ENCODE data around the gene MYCBP. TPM values are rescaled to one million over a fixed set of nuclear protein-coding genes. Genes with fewer than 3 reads are reported as not detected.

Gene MYCBP
- total and polyA plus RNA-seq, 2 of the 8 experiments (the other 6 are each of a cell fraction or from before 2014, with no cell fraction given) = 22.4 to 38.2 TPM

DNA sequence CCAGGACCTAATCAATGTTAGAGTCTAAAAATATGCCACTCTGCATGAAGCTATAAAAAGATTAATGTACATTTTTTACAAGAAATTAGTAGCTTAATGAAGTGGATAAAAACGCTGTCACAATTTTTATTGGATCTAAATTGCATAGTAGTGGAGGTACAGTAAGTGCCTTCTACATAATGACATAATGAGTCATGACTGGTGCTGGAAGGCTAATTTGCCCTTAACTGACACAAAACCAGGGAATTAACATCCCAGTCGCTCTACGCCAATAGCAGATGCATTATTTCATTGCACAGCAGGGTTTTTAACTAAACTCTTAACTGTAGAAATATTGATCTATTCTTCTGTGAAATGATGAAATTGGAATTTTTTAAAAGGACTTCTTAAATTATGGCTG lies 46.9 kb downstream of the MYCBP start:
- Histone ChIP-seq H3K23ac (ENCODE audit: insufficient read length) (no peak overlapping the region), H2AK5ac (ENCODE audit: low read depth, low read length) (no peak overlapping the region), H2BK12ac (ENCODE audit: low read depth, low read length) (no peak overlapping the region), H3K4me2 (ENCODE audit: insufficient read depth in 1 of 2, low read depth in 2 of 2, low read length in 2 of 2) (no peak overlapping the region), H3K4ac (replicated peaks; ENCODE audit: insufficient read length, low read depth, low read length) (no peak overlapping the region), H4K20me1 (replicated peaks in 1 of 2; ENCODE audit: control insufficient read depth in 1 of 2, insufficient read depth in 2 of 2, low read length in 2 of 2) (no peaks in the 10 kb centered on the region), H3K56ac (replicated peaks; ENCODE audit: insufficient read length, low read depth, low read length) (no peak overlapping the region), H3K14ac (ENCODE audit: insufficient read length) (no peak overlapping the region), H3K4me3 (ENCODE audit: extremely low read depth in 1 of 4, insufficient read depth in 2 of 4, low read depth in 3 of 4, low read length in 4 of 4) (no peak overlapping the region), H3K18ac (ENCODE audit: extremely low read depth, low read length) (no peak overlapping the region), H3K9ac (replicated peaks in 1 of 4; ENCODE audit: extremely low read depth in 1 of 4, low read depth in 3 of 4, low read length in 3 of 4) (no peak overlapping the region), H3K4me1 (replicated peaks in 1 of 4; ENCODE audit: control insufficient read depth in 3 of 4, insufficient read depth in 4 of 4, low read length in 3 of 4) (no peaks in the 10 kb centered on the region), H3K27me3 (replicated peaks in 1 of 4; ENCODE audit: control insufficient read depth in 3 of 4, extremely low read depth in 1 of 4, insufficient read depth in 3 of 4, low read length in 3 of 4) (no peaks in the 10 kb centered on the region; a peak in 1 of 7 replicates), H3K27ac (ENCODE audit: low read depth, low read length) (no peak overlapping the region), H4K5ac (ENCODE audit: insufficient read length, low read depth, low read length) (no peak overlapping the region), H2BK15ac (ENCODE audit: low read length) (no peak overlapping the region), H4K8ac (ENCODE audit: extremely low read depth, insufficient read depth, low read length) (no peak overlapping the region), H2BK120ac (replicated peaks; ENCODE audit: low read depth, low read length) (no peak overlapping the region), H3K79me2 (ENCODE audit: control insufficient read depth in 1 of 2, insufficient read depth in 2 of 2, low read length in 2 of 2) (no peaks in the 10 kb centered on the region), H2BK20ac (ENCODE audit: low read length) (no peak overlapping the region), H2AFZ (ENCODE audit: low read length) (no peak overlapping the region), H4K91ac (replicated peaks; ENCODE audit: insufficient read length, low read length) (no peak overlapping the region), H2BK5ac (ENCODE audit: low read depth, low read length) (no peak overlapping the region), H3K79me1 (ENCODE audit: low read depth, low read length) (no peaks in the 10 kb centered on the region), H3K23me2 (ENCODE audit: low read depth, low read length) (no peaks in the 10 kb centered on the region), H3K9me3 (ENCODE audit: insufficient read depth in 2 of 2, low read depth in 1 of 2, low read length in 1 of 2) (no peaks in the 10 kb centered on the region), H3K36me3 (ENCODE audit: control insufficient read depth in 2 of 4, insufficient read depth in 4 of 4, low read length in 3 of 4) (no peaks in the 10 kb centered on the region)
- 80% methylated on average over 3 of the region's 3 CpGs; no CpG with 5 or more reads in 1 of the 2 experiments for WGBS, 2 experiments (ENCODE audit: extremely low coverage in 1 of 2, insufficient coverage in 1 of 2, insufficient read length in 1 of 2, insufficient replicate concordance in 2 of 2, low coverage in 1 of 2, low lambda C conversion rate in 2 of 2, missing lambda C conversion rate in 1 of 2)
- CTCF ChIA-PET (ENCODE audit: partially characterized antibody) = interaction anchor here (1.2 to 8.1 kb wide), 5 partner anchors 7 to 251 kb away, joined by 3 to 71 read pairs (median 14); no protein-coding TSS in a partner anchor
- DNase-seq (ENCODE audit: low read depth in 1 of 2, low spot score in 2 of 2) (no peak), FAIRE-seq (no peak)
- POLR2A ChIA-PET (ENCODE audit: partially characterized antibody) = no interaction called here
- TF ChIP-seq FOSL1 (IDR thresholded peaks at IDR 0.05; ENCODE audit: insufficient read depth, low read depth, low read length) (no peak), JUND (IDR thresholded peaks at IDR 0.05; ENCODE audit: low read length) (no peak), EZH2 (IDR thresholded peaks at IDR 0.05; ENCODE audit: low read depth, low read length, severe bottlenecking) (no peak), SAP30 (IDR thresholded peaks at IDR 0.05; ENCODE audit: insufficient read depth, insufficient replicate concordance, low read length) (no peak), SIRT6 (IDR thresholded peaks at IDR 0.05; ENCODE audit: low read length) (no peak), ZNF274 (IDR thresholded peaks at IDR 0.05; ENCODE audit: borderline replicate concordance, extremely low read depth, low read length) (no peak), TAF7 (optimal IDR thresholded peaks at IDR 0.05; ENCODE audit: borderline replicate concordance, low read depth, low read length) (no peak), TCF12 (IDR thresholded peaks at IDR 0.05; ENCODE audit: low read depth, low read length) (no peak), HDAC2 (IDR thresholded peaks at IDR 0.05; ENCODE audit: borderline replicate concordance in 1 of 2, low read depth in 2 of 2, low read length in 2 of 2) (no peak), CTBP2 (IDR thresholded peaks at IDR 0.05; ENCODE audit: borderline replicate concordance, insufficient read depth, insufficient read length, low read length) (no peak), SIX5 (IDR thresholded peaks at IDR 0.05; ENCODE audit: low read depth, low read length) (no peak)
- TF ChIP-seq, protein P1, sequence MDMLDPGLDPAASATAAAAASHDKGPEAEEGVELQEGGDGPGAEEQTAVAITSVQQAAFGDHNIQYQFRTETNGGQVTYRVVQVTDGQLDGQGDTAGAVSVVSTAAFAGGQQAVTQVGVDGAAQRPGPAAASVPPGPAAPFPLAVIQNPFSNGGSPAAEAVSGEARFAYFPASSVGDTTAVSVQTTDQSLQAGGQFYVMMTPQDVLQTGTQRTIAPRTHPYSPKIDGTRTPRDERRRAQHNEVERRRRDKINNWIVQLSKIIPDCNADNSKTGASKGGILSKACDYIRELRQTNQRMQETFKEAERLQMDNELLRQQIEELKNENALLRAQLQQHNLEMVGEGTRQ (IDR thresholded peaks at IDR 0.05; ENCODE audit: low read length) = no peak
- TF ChIP-seq, protein P2, sequence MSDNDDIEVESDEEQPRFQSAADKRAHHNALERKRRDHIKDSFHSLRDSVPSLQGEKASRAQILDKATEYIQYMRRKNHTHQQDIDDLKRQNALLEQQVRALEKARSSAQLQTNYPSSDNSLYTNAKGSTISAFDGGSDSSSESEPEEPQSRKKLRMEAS (IDR thresholded peaks at IDR 0.05) = no peak
